Neural cell (in vitro differentiated cells): ENCODE results near the gene GRXCR1. TPM values are rescaled to one million over a fixed set of nuclear protein-coding genes. Genes with fewer than 3 reads are reported as not detected.
A peak's percentile ranks its signal among the peaks of the same experiment; 100 is the strongest.

ENCODE experiments used
- H2AFZ ChIP-seq: fragments of 200-600, 300-800 bp; sonication (generic), shearing (Covaris generic); 2 replicates; pipeline ENCODE4 v1.6.0; 2014; ENCODE audit warnings: low read depth, mild to moderate bottlenecking, antibody characterized with exemption, low read length, moderate library complexity
- H3F3A ChIP-seq: fragments of 200-600 bp; shearing (Covaris generic); 2 replicates; pipeline ENCODE4 v1.6.1; 2016; ENCODE audit warnings: mild to moderate bottlenecking, moderate library complexity, mixed read lengths, antibody characterized with exemption, low read length; ENCODE audit not compliant: insufficient read depth, poor library complexity, severe bottlenecking
- H3K27ac ChIP-seq: fragments of 200-600, 300-800 bp; sonication (generic), shearing (Covaris generic); 2 replicates; pipeline ENCODE4 v1.5.1; 2014; ENCODE audit warnings: mild to moderate bottlenecking, low read length, moderate library complexity
- H3K27me3 ChIP-seq: fragments of 300-800, 200-600 bp; sonication (generic), shearing (Covaris generic); 2 replicates; pipeline ENCODE4 v1.6.0; 2014; ENCODE audit warnings: mild to moderate bottlenecking, low read depth, low read length, moderate library complexity; ENCODE audit not compliant: insufficient read depth
- H3K36me3 ChIP-seq: fragments of 300-800, 200-600 bp; sonication (generic), shearing (Covaris generic); 2 replicates; pipeline ENCODE4 v1.5.1; 2014; ENCODE audit warnings: mild to moderate bottlenecking, antibody characterized with exemption, low read length, moderate library complexity; ENCODE audit not compliant: insufficient read depth
- H3K4me2 ChIP-seq: fragments of 300-800, 200-600 bp; sonication (generic), shearing (Covaris generic); 2 replicates; pipeline ENCODE4 v1.6.0; 2014; ENCODE audit warnings: mild to moderate bottlenecking, low read length
- H3K4me3 ChIP-seq: fragments of 300-800, 200-600 bp; sonication (generic), shearing (Covaris generic); 2 replicates; pipeline ENCODE4 v1.5.1; 2014; ENCODE audit warnings: mild to moderate bottlenecking, low read length, moderate library complexity
- H3K79me2 ChIP-seq: fragments of 200-600 bp; shearing (Covaris generic); replicated peaks from 2 replicates; pipeline ENCODE4 v1.6.0; 2014; ENCODE audit warnings: mild to moderate bottlenecking, low read length, moderate library complexity; ENCODE audit not compliant: insufficient read depth
- H3K9ac ChIP-seq: fragments of 300-800, 200-600 bp; sonication (generic), shearing (Covaris generic); 2 replicates; pipeline ENCODE4 v1.6.1; 2016; ENCODE audit warnings: mild to moderate bottlenecking, low read length, mixed read lengths
- H3K9me2 ChIP-seq: fragments of 200-600 bp; shearing (Covaris generic); 2 replicates; pipeline ENCODE4 v1.6.1; 2016; ENCODE audit warnings: mild to moderate bottlenecking, low read length, mixed read lengths; ENCODE audit not compliant: insufficient read depth
- H3K9me3 ChIP-seq: fragments of 200-600, 300-800 bp; sonication (generic), shearing (Covaris generic); 2 replicates; pipeline ENCODE4 v1.6.1; 2016; ENCODE audit warnings: mild to moderate bottlenecking, mixed run types, low read length, moderate library complexity, mixed read lengths
- H4K20me1 ChIP-seq: fragments of 200-600 bp; shearing (Covaris generic); 2 replicates; pipeline ENCODE4 v1.6.1; 2016; ENCODE audit warnings: mild to moderate bottlenecking, mixed run types; ENCODE audit not compliant: insufficient read depth
- CTCF ChIP-seq: fragments of 450-650 bp; IDR thresholded peaks from 2 replicates; pipeline ENCODE4 v1.5.1; 2014; ENCODE audit warnings: antibody characterized with exemption, mild to moderate bottlenecking, moderate library complexity; ENCODE audit not compliant: poor library complexity, severe bottlenecking
- EP300 ChIP-seq: fragments of 450-650 bp; conservative IDR thresholded peaks from 2 replicates; pipeline ENCODE4 v1.6.1; 2014; ENCODE audit warnings: antibody characterized with exemption, mild to moderate bottlenecking, moderate library complexity; ENCODE audit not compliant: poor library complexity, severe bottlenecking
- EZH2 ChIP-seq: fragments of 200-600, 300-800 bp; shearing (Covaris generic), sonication (generic); IDR thresholded peaks from 2 replicates; pipeline ENCODE4 v1.6.1; 2014; ENCODE audit warnings: antibody characterized with exemption, low read length, borderline replicate concordance, mild to moderate bottlenecking; ENCODE audit not compliant: insufficient read depth, poor library complexity, severe bottlenecking
- MXI1 ChIP-seq: fragments of 450-650 bp; conservative IDR thresholded peaks from 2 replicates; pipeline ENCODE4 v1.6.1; 2014; ENCODE audit warnings: antibody characterized with exemption, mild to moderate bottlenecking; ENCODE audit not compliant: poor library complexity, severe bottlenecking
- POLR2AphosphoS5 ChIP-seq: IDR thresholded peaks from 2 replicates; pipeline ENCODE4 v1.6.1; 2012
- RAD21 ChIP-seq: fragments of 450-650 bp; conservative IDR thresholded peaks from 2 replicates; pipeline ENCODE4 v1.6.1; 2014; ENCODE audit warnings: antibody characterized with exemption, mild to moderate bottlenecking, moderate library complexity
- REST ChIP-seq: IDR thresholded peaks from 2 replicates; pipeline ENCODE4 v1.6.1; 2012; ENCODE audit warnings: borderline replicate concordance
- SMC3 ChIP-seq: fragments of 450-650 bp; conservative IDR thresholded peaks from 2 replicates; pipeline ENCODE4 v1.6.1; 2014; ENCODE audit warnings: antibody characterized with exemption, mild to moderate bottlenecking, moderate library complexity; ENCODE audit not compliant: poor library complexity
- TAF1 ChIP-seq: IDR thresholded peaks from 2 replicates; pipeline ENCODE4 v1.6.1; 2012; ENCODE audit warnings: low read depth
- polyA plus RNA-seq: library from polyadenylated mRNA; depleted of rRNA; stranded (reverse); fragments of >200 nt; gene quantifications from 2 replicates; pipeline ENCODE4 v1.2.3, GENCODE V29; 2014

Gene GRXCR1
- polyA plus RNA-seq, 1 donor from 2014 or later = not detected

GRCh38 chr4:42855779-42856178 lies 36.7 kb upstream of the GRXCR1 start:
- H3K4me3 ChIP-seq = no peak overlapping the region
- H3K9ac ChIP-seq = no peak overlapping the region
- peaks cover 3% of the 10 kb centered on the region for H3K9me3 ChIP-seq
- no peaks in the 10 kb centered on the region for H4K20me1 ChIP-seq
- H3F3A ChIP-seq = no peaks in the 10 kb centered on the region
- H3K36me3 ChIP-seq = no peaks in the 10 kb centered on the region
- no peaks in the 10 kb centered on the region for H3K27me3 ChIP-seq
- TF ChIP-seq RAD21 = no peak
- no peak for TF ChIP-seq EZH2
- no peak for TF ChIP-seq TAF1
- no peak for TF ChIP-seq CTCF
- TF ChIP-seq EP300 = no peak
- no peak for TF ChIP-seq SMC3
- no peak for TF ChIP-seq MXI1
- TF ChIP-seq POLR2AphosphoS5 = no peak
- no peak for TF ChIP-seq REST
- H3K4me2 ChIP-seq = no peak overlapping the region
- no peak overlapping the region for H2AFZ ChIP-seq
- H3K79me2 ChIP-seq = no peaks in the 10 kb centered on the region
- H3K9me2 ChIP-seq = no peaks in the 10 kb centered on the region
- H3K27ac ChIP-seq = no peak overlapping the region

GRCh38 chr4:42865572-42866189 lies 26.8 kb upstream of the GRXCR1 start:
- no peak overlapping the region for H3K4me2 ChIP-seq
- H3K36me3 ChIP-seq = no peaks in the 10 kb centered on the region
- H3K9ac ChIP-seq = no peak overlapping the region
- H3F3A ChIP-seq = no peaks in the 10 kb centered on the region
- no peak overlapping the region for H3K4me3 ChIP-seq
- no peak overlapping the region for H3K27ac ChIP-seq
- H3K9me2 ChIP-seq = no peaks in the 10 kb centered on the region
- H3K27me3 ChIP-seq = no peaks in the 10 kb centered on the region
- H4K20me1 ChIP-seq = no peaks in the 10 kb centered on the region
- H2AFZ ChIP-seq = no peak overlapping the region
- H3K9me3 ChIP-seq = no peaks in the 10 kb centered on the region
- no peaks in the 10 kb centered on the region for H3K79me2 ChIP-seq
- TF ChIP-seq EP300 (no peak), CTCF (peak; percentile 63), RAD21 (peak; percentile 59), SMC3 (peak; percentile 64)
